ENCODE measurements around the gene LYSET.
"Not testable (repeated sequence)": the region's sequence is repeated elsewhere in the genome, so short reads cannot be mapped to it uniquely, and the experiment has no call there.

LYSET gene

GRCh38 chr14:93230539-93230938 lies 45.4 kb downstream of the LYSET start:
- no peak for DNase-seq

- DNase-seq = peak; percentile 21 to 65
Measured at GRCh38 chr14:93231129-93231979, 46.2 kb downstream of the LYSET start.

- no peak for DNase-seq
Measured at GRCh38 chr14:93232159-93232558, 47.0 kb downstream of the LYSET start.

- not testable (repeated sequence) for DNase-seq
Measured at GRCh38 chr14:93233078-93233477, 48.0 kb downstream of the LYSET start.

- no peak for DNase-seq
Measured at GRCh38 chr14:93234798-93235197, 49.7 kb downstream of the LYSET start.
